ENCODE results near the gene SLC39A2. TPM values are rescaled to one million over a fixed set of nuclear protein-coding genes. Genes with fewer than 3 reads are reported as not detected.

SLC39A2 gene
- total RNA-seq, 1 donor from 2014 or later: 1.1 TPM

- Mint-ChIP-seq H3K4me3 (ENCODE audit: unreplicated experiment) (no peak overlapping the region), H3K9me3 (ENCODE audit: unreplicated experiment) (no peaks in the 10 kb centered on the region), H3K4me1 (ENCODE audit: unreplicated experiment) (peaks cover 8% of the 10 kb centered on the region), H3K27ac (ENCODE audit: unreplicated experiment) (no peak overlapping the region), H3K27me3 (ENCODE audit: unreplicated experiment) (no peaks in the 10 kb centered on the region), H3K36me3 (ENCODE audit: unreplicated experiment) (no peaks in the 10 kb centered on the region)
- no peak for TF ChIP-seq CTCF (IDR thresholded peaks at IDR 0.05)
- DNase-seq (ENCODE audit: extremely low spot score, unreplicated experiment): no peak
Measured at GRCh38 chr14:21050597-21050996, 51.5 kb downstream of the SLC39A2 start.

Small RNAs within 50 kb of the gene (microRNA-seq; reads per million reads assigned to microRNA genes)
- not detected for gene MIR6717 (ENCODE audit: unreplicated experiment)

Other genes starting within 250 kb of the SLC39A2 start
- not detected in 2 replicates for gene EDDM3B, start 230.9 kb upstream of the SLC39A2 start, total RNA-seq
- not detected in 2 replicates for gene RNASE6, start 218.0 kb upstream of the SLC39A2 start, total RNA-seq
- not detected in 2 replicates for gene RNASE1, start 196.4 kb upstream of the SLC39A2 start, total RNA-seq
- gene RNASE3, start 107.9 kb upstream of the SLC39A2 start, total RNA-seq: not detected in 2 replicates
- not detected in 2 replicates for gene RNASE2, start 43.8 kb upstream of the SLC39A2 start, total RNA-seq
- gene METTL17, start 9.3 kb upstream of the SLC39A2 start, total RNA-seq: 58.6 and 63.9 TPM in 2 replicates
- 8.0 and 8.6 TPM in 2 replicates for gene NDRG2, start 25.8 kb downstream of the SLC39A2 start, total RNA-seq
- not detected in 2 replicates for gene TPPP2, start 30.9 kb downstream of the SLC39A2 start, total RNA-seq
- not detected in 2 replicates for gene RNASE13, start 35.5 kb downstream of the SLC39A2 start, total RNA-seq
- gene RNASE7, start 43.1 kb downstream of the SLC39A2 start, total RNA-seq: not detected in 2 replicates
- not detected in 2 replicates for gene RNASE8, start 58.5 kb downstream of the SLC39A2 start, total RNA-seq
- gene ARHGEF40, start 71.0 kb downstream of the SLC39A2 start, total RNA-seq: 126 and 139 TPM in 2 replicates
- gene ZNF219, start 99.4 kb downstream of the SLC39A2 start, total RNA-seq: 20.5 and 25.2 TPM in 2 replicates
- 1.2 TPM in 2 replicates for gene TMEM253, start 101.8 kb downstream of the SLC39A2 start, total RNA-seq
- gene OR5AU1, start 156.8 kb downstream of the SLC39A2 start, total RNA-seq: not detected in 2 replicates

All from osteocyte (in vitro differentiated cells).